Left lung (tissue), 10 donors: ENCODE data around the gene PPFIA1. TPM values are rescaled to one million over a fixed set of nuclear protein-coding genes. Genes with fewer than 3 reads are reported as not detected.

Source experiments
- ATAC-seq: fragments of 200-7000 bp; cut with Tn5 transposase; one replicate; pipeline ENCODE4 v1.9.1; 2020; ENCODE audit warnings: moderate library complexity
- DNase-seq, 4 donors: peaks; one replicate each; pipeline ENCODE4 v3.0.0-alpha.2; 2013 to 2020
- H3K27ac ChIP-seq, 2 donors: fragments of 200-600 bp; sonication (generic) in 1 of 2; one replicate each; pipeline versions ENCODE4 v1.5.0 to v1.8.0; 2020 to 2021
- H3K27me3 ChIP-seq, 2 donors: fragments of 200-600 bp; sonication (generic) in 1 of 2; one replicate each; pipeline versions ENCODE4 v1.5.0 to v1.8.0; 2020 to 2021
- H3K36me3 ChIP-seq, 2 donors: fragments of 200-600 bp; sonication (generic) in 1 of 2; one replicate each; pipeline versions ENCODE4 v1.5.0 to v1.8.0; 2020 to 2021
- H3K4me1 ChIP-seq, 2 donors: fragments of 200-600 bp; one replicate each; pipeline ENCODE4 v1.8.0; 2021
- H3K4me3 ChIP-seq, 2 donors: fragments of 200-600 bp; sonication (generic) in 1 of 2; one replicate each; pipeline versions ENCODE4 v1.5.0 to v1.8.0; 2020 to 2021; ENCODE audit warnings: mild to moderate bottlenecking in 1 of 2
- H3K9me3 ChIP-seq, 2 donors: fragments of 200-600 bp; sonication (generic) in 1 of 2; one replicate each; pipeline versions ENCODE4 v1.5.0 to v1.8.0; 2020 to 2021
- intact Hi-C, 2 donors: fragments of 100-400 bp; cut with DNase I; formaldehyde crosslinking; loops; one replicate each; pipeline versions ENCODE4 v1.11.2 to v1.14.2; 2022
- polyA plus RNA-seq, 6 donors: library from polyadenylated mRNA; unstranded; fragments of 120-200 nt; gene quantifications; one replicate each; pipeline ENCODE4 v1.2.1, GENCODE V29; 2013; ENCODE audit not compliant: insufficient read length in 6 of 6
- total RNA-seq, 2 donors: library from RNA; stranded (reverse); fragmentation: NEBNext Ultra II Directional; extraction: Animal tissue kit (Norgen Biotek cat#: 25700); gene quantifications; one replicate each; pipeline ENCODE4 v1.2.1, GENCODE V29; 2021
- TF ChIP-seq, protein P1 (sequence below), 2 donors: fragments of 200-600 bp; sonication (generic) in 1 of 2; IDR thresholded peaks; one replicate each; pipeline versions ENCODE4 v1.5.0 to v1.8.0; 2021; ENCODE audit warnings: antibody characterized with exemption in 2 of 2
- donor health status: DM: no; HTN: yes; CAD: no.
- donor health status: DM: no; HTN: no; CAD: no.

The PPFIA1 gene
- total and polyA plus RNA-seq, 8 donors = 45.9 to 66.0 (median 51.3) TPM

DNA sequence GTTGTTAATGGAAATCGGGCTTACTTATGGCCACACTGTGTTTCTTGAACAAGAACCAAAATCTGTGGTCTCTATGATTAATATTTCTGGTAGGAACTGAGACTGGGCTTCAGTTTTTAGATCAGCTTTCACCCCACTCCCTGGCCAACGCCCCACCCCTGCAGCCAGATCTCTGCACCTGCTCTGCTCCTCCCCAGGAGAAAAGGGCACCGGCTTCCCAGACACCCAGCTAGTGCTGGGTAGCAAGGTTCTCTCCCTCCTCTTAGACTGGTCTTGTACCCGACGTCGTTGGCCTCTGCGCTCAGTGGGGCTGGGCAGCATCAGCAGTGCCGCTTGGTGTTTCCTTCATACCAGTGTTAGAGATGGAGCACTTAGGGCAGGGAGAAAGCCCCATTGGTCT is 110.9 kb downstream of the PPFIA1 start:
- Histone ChIP-seq H3K36me3 (peaks cover 0 to 88% of the 10 kb centered on the region in 2 donors), H3K4me3 (no peak overlapping the region), H3K9me3 (no peaks in the 10 kb centered on the region), H3K27me3 (no peaks in the 10 kb centered on the region), H3K4me1 (no peaks in the 10 kb centered on the region), H3K27ac (no peak overlapping the region)
- DNase-seq (no peak), ATAC-seq (no peak)
- intact Hi-C loops = no loop called here
- TF ChIP-seq, protein P1, sequence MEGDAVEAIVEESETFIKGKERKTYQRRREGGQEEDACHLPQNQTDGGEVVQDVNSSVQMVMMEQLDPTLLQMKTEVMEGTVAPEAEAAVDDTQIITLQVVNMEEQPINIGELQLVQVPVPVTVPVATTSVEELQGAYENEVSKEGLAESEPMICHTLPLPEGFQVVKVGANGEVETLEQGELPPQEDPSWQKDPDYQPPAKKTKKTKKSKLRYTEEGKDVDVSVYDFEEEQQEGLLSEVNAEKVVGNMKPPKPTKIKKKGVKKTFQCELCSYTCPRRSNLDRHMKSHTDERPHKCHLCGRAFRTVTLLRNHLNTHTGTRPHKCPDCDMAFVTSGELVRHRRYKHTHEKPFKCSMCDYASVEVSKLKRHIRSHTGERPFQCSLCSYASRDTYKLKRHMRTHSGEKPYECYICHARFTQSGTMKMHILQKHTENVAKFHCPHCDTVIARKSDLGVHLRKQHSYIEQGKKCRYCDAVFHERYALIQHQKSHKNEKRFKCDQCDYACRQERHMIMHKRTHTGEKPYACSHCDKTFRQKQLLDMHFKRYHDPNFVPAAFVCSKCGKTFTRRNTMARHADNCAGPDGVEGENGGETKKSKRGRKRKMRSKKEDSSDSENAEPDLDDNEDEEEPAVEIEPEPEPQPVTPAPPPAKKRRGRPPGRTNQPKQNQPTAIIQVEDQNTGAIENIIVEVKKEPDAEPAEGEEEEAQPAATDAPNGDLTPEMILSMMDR (IDR thresholded peaks at IDR 0.05) = no peak

DNA sequence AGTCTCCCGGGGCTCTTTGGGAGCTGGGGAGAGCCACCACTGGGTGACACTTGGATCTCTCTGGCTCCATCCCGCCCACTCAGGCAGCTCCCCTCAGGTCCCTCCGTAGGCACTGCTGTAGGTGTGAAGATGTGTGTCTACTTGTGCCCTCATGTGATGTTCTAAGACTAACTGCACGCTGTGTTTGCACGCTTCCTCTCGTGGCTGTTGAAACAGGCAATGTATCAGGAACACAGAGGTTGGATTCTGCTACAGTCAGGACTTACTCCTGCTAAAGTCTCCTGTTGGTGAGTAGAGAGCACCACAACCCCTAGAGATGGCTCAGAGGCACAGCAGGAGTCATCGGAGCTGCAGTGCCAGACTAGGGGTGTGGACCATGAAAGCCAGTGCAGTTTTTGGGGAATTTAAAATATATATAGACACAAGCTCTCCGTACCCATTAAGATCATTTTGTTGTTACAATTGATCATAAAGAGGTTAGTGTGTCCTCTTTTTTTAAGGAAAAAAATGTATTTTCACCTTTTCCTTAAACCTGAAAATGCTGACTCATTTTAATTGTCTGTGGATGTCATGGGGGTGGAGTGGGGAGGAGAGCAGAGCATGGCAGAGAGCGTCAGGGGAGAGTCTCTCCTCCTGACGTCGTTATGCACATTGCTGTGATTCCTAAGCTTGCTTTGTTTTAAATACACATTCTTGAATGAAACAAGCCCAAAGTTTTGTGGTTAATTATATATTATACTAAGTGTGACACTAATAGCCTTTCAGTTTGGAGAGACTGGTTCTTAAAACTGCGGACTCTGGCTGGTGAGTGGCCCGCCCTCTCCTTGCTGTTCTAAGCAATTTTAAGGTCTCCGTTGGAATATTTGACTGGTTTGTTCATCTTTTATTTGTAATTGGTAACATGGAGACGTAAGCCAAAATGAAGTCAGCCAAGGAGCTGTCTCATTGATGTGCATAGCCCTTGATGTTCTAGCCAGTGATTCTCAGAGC is 111.7 kb downstream of the PPFIA1 start:
- TF ChIP-seq, protein P1 (IDR thresholded peaks at IDR 0.05) = no peak
- DNase-seq = no peak
- Histone ChIP-seq H3K4me1 (no peaks in the 10 kb centered on the region), H3K27ac (peak overlapping the region; percentile 28 to 49), H3K9me3 (no peaks in the 10 kb centered on the region), H3K36me3 (peaks cover 0 to 80% of the 10 kb centered on the region in 2 donors), H3K27me3 (peaks cover 0 to 3% of the 10 kb centered on the region in 2 donors), H3K4me3 (no peak overlapping the region)
- intact Hi-C loops = no loop called here
- ATAC-seq = peak; percentile 54

DNA sequence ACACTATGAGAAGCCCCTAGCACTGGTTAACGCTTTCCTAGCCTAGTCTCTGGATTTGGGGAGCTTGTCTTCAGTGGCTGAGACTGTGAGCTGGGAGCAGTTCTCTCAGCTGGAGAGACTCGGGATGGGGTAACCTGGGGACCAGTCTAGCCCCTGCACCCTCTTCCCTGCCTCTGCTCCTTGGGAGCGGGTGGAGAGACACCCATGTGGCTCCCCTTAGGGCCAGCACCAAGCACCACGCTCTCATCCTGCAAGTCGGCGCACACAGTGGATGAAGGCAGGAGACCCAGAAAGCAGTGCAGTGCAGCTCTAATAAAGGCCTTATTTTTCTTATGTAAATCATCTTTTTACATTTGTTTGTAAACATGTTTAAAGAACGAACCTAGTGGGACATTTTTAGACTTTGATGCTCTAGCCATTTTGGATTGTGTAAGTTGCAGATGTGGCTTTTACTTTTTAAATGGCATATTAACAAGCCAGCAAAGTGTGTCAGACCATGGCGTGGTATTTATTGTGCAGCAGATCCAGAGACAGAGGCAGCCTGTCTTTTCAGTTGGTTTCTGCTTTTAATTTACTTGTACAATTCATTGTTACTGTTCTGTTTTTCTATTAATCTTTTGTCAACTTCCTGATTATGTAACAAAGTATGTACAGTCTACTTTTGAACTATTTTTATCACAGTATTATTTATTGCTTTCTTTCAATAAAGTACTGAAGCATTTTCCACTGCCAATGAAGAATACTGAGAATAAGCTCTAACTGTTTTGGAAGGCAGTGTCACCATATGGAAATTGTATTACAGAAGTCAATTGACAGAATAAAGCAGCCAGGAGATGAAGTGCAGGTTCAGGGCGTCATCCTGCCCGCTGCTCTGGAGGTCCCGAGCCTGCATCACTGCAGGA is 113.4 kb downstream of the PPFIA1 start:
- Histone ChIP-seq H3K27me3 (peaks cover 0 to 20% of the 10 kb centered on the region in 2 donors), H3K36me3 (peaks cover 0 to 63% of the 10 kb centered on the region in 2 donors), H3K4me3 (no peak overlapping the region), H3K9me3 (no peaks in the 10 kb centered on the region), H3K27ac (no peak overlapping the region), H3K4me1 (no peaks in the 10 kb centered on the region)
- ATAC-seq (no peak), DNase-seq (no peak)
- intact Hi-C loops = no loop called here
- TF ChIP-seq, protein P1 (IDR thresholded peaks at IDR 0.05) = no peak

DNA sequence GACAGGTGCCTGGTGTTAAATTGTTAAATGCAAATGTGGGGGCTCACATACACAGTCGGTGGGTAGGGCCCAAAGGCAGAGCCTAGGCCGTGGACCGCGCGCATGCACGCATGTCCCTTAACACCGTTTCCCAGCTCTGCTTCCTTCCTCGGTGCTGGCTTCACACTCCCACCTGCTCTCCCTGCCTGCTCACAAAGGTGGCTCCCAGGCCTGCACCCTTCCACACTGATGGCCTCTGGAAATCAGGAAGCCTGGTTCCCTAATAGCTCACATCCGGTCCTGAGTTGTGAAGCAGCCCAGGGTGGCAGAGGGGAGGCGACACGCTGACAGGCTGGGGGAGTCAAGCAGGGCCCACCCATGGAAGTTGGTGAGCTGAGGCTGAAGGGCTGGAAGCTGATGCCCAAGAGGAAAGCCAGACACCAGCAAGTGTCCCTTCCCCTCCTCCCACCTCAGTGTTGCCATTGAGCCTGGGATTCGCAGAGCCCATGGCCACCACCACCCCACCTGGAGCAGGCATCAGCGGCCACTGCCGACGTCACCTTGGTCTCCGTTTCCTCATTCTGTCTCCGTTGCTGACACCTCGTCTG is 114.2 kb downstream of the PPFIA1 start:
- peaks cover 0 to 55% of the 10 kb centered on the region in 2 donors for H3K36me3 ChIP-seq
- no peak overlapping the region for H3K4me3 ChIP-seq
- TF ChIP-seq, protein P1 (IDR thresholded peaks at IDR 0.05) = no peak
- no peaks in the 10 kb centered on the region for H3K4me1 ChIP-seq
- H3K27ac ChIP-seq = no peak overlapping the region
- no peaks in the 10 kb centered on the region for H3K9me3 ChIP-seq
- ATAC-seq = no peak
- intact Hi-C loops = no loop called here
- DNase-seq = no peak
- peaks cover 0 to 27% of the 10 kb centered on the region in 2 donors for H3K27me3 ChIP-seq
